ENCODE data around the gene FAM9A. TPM values are rescaled to one million over a fixed set of nuclear protein-coding genes. Genes with fewer than 3 reads are reported as not detected.
A peak's percentile ranks its signal among the peaks of the same experiment; 100 is the strongest.
"Not testable (repeated sequence)": the region's sequence is repeated elsewhere in the genome, so short reads cannot be mapped to it uniquely, and the experiment has no call there.

Gene FAM9A
- total and polyA plus RNA-seq, 2 of the 8 experiments (the other 6 are each of a cell fraction or from before 2014, with no cell fraction given): not detected

- H3K18ac ChIP-seq (ENCODE audit: extremely low read depth, low read length); H3K4me3 ChIP-seq (ENCODE audit: extremely low read depth in 1 of 4, insufficient read depth in 2 of 4, low read depth in 3 of 4, low read length in 4 of 4); H4K91ac ChIP-seq (replicated peaks; ENCODE audit: insufficient read length, low read length); H3K56ac ChIP-seq (replicated peaks; ENCODE audit: insufficient read length, low read depth, low read length); H3K4me1 ChIP-seq (replicated peaks in 1 of 4; ENCODE audit: control insufficient read depth in 3 of 4, insufficient read depth in 4 of 4, low read length in 3 of 4); H3K23ac ChIP-seq (ENCODE audit: insufficient read length); H3K27ac ChIP-seq (ENCODE audit: low read depth, low read length); H2BK5ac ChIP-seq (ENCODE audit: low read depth, low read length); H3K79me2 ChIP-seq (ENCODE audit: control insufficient read depth in 1 of 2, insufficient read depth in 2 of 2, low read length in 2 of 2); H3K79me1 ChIP-seq (ENCODE audit: low read depth, low read length); H3K23me2 ChIP-seq (ENCODE audit: low read depth, low read length); H3K27me3 ChIP-seq (replicated peaks in 1 of 4; ENCODE audit: control insufficient read depth in 3 of 4, extremely low read depth in 1 of 4, insufficient read depth in 3 of 4, low read length in 3 of 4); H4K5ac ChIP-seq (ENCODE audit: insufficient read length, low read depth, low read length); H2BK20ac ChIP-seq (ENCODE audit: low read length); POLR2A ChIA-PET (ENCODE audit: partially characterized antibody); CTCF ChIA-PET (ENCODE audit: partially characterized antibody); H3K36me3 ChIP-seq (ENCODE audit: control insufficient read depth in 2 of 4, insufficient read depth in 4 of 4, low read length in 3 of 4); H2AK5ac ChIP-seq (ENCODE audit: low read depth, low read length); H2BK120ac ChIP-seq (replicated peaks; ENCODE audit: low read depth, low read length); H3K9me3 ChIP-seq (ENCODE audit: insufficient read depth in 2 of 2, low read depth in 1 of 2, low read length in 1 of 2); H2AFZ ChIP-seq (ENCODE audit: low read length); H3K4ac ChIP-seq (replicated peaks; ENCODE audit: insufficient read length, low read depth, low read length); H4K8ac ChIP-seq (ENCODE audit: extremely low read depth, insufficient read depth, low read length); H3K14ac ChIP-seq (ENCODE audit: insufficient read length); H3K9ac ChIP-seq (replicated peaks in 1 of 4; ENCODE audit: extremely low read depth in 1 of 4, low read depth in 3 of 4, low read length in 3 of 4); DNase-seq (ENCODE audit: low read depth in 1 of 2, low spot score in 2 of 2); H4K20me1 ChIP-seq (replicated peaks in 1 of 2; ENCODE audit: control insufficient read depth in 1 of 2, insufficient read depth in 2 of 2, low read length in 2 of 2); H2BK15ac ChIP-seq (ENCODE audit: low read length); H2BK12ac ChIP-seq (ENCODE audit: low read depth, low read length); H3K4me2 ChIP-seq (ENCODE audit: insufficient read depth in 1 of 2, low read depth in 2 of 2, low read length in 2 of 2): not testable (repeated sequence)
- WGBS, 2 experiments (ENCODE audit: extremely low coverage in 1 of 2, insufficient coverage in 1 of 2, insufficient read length in 1 of 2, insufficient replicate concordance in 2 of 2, low coverage in 1 of 2, low lambda C conversion rate in 2 of 2, missing lambda C conversion rate in 1 of 2): 86% methylated on average over 5 of the region's 5 CpGs; no CpG with 5 or more reads in 1 of the 2 experiments
- peak; percentile 93 for FAIRE-seq
Measured at GRCh38 chrX:8758706-8759105, 42.5 kb downstream of the FAM9A start.

GRCh38 chrX:8757609-8758389 is 43.4 kb downstream of the FAM9A start:
- H2BK5ac ChIP-seq (ENCODE audit: low read depth, low read length); H3K9me3 ChIP-seq (ENCODE audit: insufficient read depth in 2 of 2, low read depth in 1 of 2, low read length in 1 of 2); H3K23ac ChIP-seq (ENCODE audit: insufficient read length); H3K79me2 ChIP-seq (ENCODE audit: control insufficient read depth in 1 of 2, insufficient read depth in 2 of 2, low read length in 2 of 2); H2AFZ ChIP-seq (ENCODE audit: low read length); H3K4ac ChIP-seq (replicated peaks; ENCODE audit: insufficient read length, low read depth, low read length); H2BK12ac ChIP-seq (ENCODE audit: low read depth, low read length); H2BK15ac ChIP-seq (ENCODE audit: low read length); POLR2A ChIA-PET (ENCODE audit: partially characterized antibody); H3K9ac ChIP-seq (replicated peaks in 1 of 4; ENCODE audit: extremely low read depth in 1 of 4, low read depth in 3 of 4, low read length in 3 of 4); H3K23me2 ChIP-seq (ENCODE audit: low read depth, low read length); H3K56ac ChIP-seq (replicated peaks; ENCODE audit: insufficient read length, low read depth, low read length); H2AK5ac ChIP-seq (ENCODE audit: low read depth, low read length); H4K20me1 ChIP-seq (replicated peaks in 1 of 2; ENCODE audit: control insufficient read depth in 1 of 2, insufficient read depth in 2 of 2, low read length in 2 of 2); H4K91ac ChIP-seq (replicated peaks; ENCODE audit: insufficient read length, low read length); H4K8ac ChIP-seq (ENCODE audit: extremely low read depth, insufficient read depth, low read length); H3K4me2 ChIP-seq (ENCODE audit: insufficient read depth in 1 of 2, low read depth in 2 of 2, low read length in 2 of 2); H3K18ac ChIP-seq (ENCODE audit: extremely low read depth, low read length); H3K27me3 ChIP-seq (replicated peaks in 1 of 4; ENCODE audit: control insufficient read depth in 3 of 4, extremely low read depth in 1 of 4, insufficient read depth in 3 of 4, low read length in 3 of 4); H3K79me1 ChIP-seq (ENCODE audit: low read depth, low read length); DNase-seq (ENCODE audit: low read depth in 1 of 2, low spot score in 2 of 2); H2BK20ac ChIP-seq (ENCODE audit: low read length); H2BK120ac ChIP-seq (replicated peaks; ENCODE audit: low read depth, low read length); H3K36me3 ChIP-seq (ENCODE audit: control insufficient read depth in 2 of 4, insufficient read depth in 4 of 4, low read length in 3 of 4); H3K4me1 ChIP-seq (replicated peaks in 1 of 4; ENCODE audit: control insufficient read depth in 3 of 4, insufficient read depth in 4 of 4, low read length in 3 of 4); H3K4me3 ChIP-seq (ENCODE audit: extremely low read depth in 1 of 4, insufficient read depth in 2 of 4, low read depth in 3 of 4, low read length in 4 of 4); H3K14ac ChIP-seq (ENCODE audit: insufficient read length); H4K5ac ChIP-seq (ENCODE audit: insufficient read length, low read depth, low read length); H3K27ac ChIP-seq (ENCODE audit: low read depth, low read length): not testable (repeated sequence)
- CTCF ChIA-PET (ENCODE audit: partially characterized antibody): interaction anchor here (1.3 kb wide), 1 partner anchor 55 kb away, joined by 3 read pairs; no protein-coding TSS in a partner anchor
- peak; percentile 92 for FAIRE-seq
- WGBS, 2 experiments (ENCODE audit: extremely low coverage in 1 of 2, insufficient coverage in 1 of 2, insufficient read length in 1 of 2, insufficient replicate concordance in 2 of 2, low coverage in 1 of 2, low lambda C conversion rate in 2 of 2, missing lambda C conversion rate in 1 of 2): 94% methylated on average over 7 of the region's 7 CpGs; no CpG with 5 or more reads in 1 of the 2 experiments

All from H1 (cell line).